GM21390 (cell line): ENCODE results near the gene TOR4A.
"Not testable (repeated sequence)": the region's sequence is repeated elsewhere in the genome, so short reads cannot be mapped to it uniquely, and the experiment has no call there.

ENCODE experiments used
- ATAC-seq: cut with Tn5 transposase; IDR thresholded peaks from one replicate; pipeline ENCODE4 v1.9.1; 2021; ENCODE audit not compliant: unreplicated experiment

Gene TOR4A

DNA sequence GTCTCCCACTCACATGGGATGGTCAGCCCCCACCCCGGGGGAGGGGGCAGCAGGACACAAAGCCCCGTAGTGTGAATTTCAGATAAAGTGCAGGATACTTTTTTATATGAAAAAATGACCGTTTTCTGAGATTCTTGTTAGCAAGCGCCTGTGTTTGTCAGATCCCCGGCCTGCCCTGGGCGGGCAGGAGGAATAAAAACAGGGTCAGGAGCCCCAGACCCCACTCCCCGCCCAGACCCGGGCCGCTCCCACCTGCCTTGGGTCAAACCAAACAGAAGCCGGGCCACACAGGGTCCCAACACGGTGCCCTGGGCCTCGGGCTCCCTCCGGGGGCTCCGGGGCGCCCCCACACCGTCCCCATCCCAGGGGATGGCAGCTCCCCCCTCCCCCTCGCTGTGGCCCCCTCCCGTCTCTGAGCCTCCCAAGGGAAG lies 38.1 kb downstream of the TOR4A start:
- no peak for ATAC-seq

DNA sequence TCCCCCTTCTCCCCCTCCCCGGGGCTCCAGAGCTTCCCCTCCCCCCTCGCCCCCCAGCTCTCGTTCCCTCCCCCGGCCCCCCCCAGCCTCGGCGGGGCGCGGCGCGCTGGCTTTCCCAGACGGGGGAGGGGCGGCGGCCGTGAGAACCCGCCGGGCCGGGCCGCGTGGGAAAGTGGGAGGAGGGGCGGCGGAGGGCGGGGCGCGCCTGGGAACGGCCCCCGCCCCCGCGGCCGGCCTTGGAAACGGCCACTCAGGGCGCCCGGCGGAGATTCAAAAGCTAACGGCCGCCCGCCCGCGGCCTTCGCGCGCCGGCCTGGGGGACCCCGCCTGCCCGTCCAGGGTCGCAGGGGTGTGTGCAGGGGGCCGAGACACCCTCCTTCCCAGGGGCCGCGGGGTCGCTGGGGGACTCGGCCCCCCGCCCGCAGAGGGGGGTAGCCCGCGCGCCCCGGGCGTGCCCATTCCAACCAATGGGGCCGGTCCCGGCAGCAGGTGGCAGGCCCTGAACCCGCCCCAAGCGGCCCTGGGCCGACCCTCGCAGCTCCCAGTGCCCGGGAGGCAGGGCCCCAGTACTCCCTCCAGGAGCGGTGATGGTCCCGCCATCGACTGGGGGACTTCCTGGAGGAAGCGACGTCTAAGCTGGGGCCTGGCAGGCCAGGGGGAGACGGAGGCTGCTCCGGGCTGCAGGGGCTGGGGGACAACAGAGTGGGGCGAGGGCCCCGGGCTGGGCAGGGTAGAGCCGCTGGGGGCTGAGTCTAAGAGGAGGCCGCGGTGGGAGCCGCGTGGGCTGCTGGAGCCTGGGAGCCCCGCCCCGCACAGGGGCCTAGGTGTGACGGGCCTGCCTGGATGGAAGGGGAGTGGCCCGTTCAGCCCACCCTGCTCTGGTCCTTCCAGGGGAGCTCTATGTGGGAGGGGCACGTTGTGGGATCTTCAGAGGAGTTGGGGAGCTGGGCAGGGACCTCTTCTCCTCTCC lies 38.8 kb downstream of the TOR4A start:
- no peak for ATAC-seq

DNA sequence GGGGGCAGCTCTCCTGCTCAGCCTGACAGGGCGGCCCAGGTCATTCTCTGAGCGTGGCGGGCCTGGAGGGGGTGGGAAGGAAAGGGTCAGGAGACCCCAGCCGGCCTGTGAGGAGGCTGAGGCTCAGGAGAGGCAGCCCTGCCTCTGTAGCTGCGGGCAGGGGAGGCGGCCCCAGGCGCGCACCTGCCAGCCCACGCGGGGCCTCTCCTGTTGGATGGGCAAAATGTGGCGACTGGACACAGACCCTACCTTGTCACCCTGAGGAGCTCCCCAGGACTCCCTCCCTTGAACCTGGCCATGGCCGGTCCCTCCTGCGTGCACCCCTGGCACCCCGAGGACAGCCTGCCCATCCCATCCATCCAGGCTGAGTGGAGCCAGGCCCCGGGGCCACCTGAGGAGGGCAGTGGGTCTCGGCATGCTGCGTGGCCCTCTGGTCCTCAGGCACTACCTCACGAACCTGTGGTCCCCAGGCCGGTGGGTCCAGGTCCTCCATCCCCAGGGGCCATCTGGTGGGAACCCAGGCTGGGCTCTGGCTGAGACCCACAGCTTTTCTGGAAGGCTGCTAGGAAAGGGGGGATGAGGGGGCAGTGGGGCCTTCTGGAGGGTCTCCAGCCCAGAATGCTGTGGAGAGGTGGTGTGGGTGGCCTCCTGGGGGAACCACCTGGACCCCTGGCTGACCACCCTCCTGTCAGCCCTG lies 39.6 kb downstream of the TOR4A start:
- ATAC-seq, result no peak

DNA sequence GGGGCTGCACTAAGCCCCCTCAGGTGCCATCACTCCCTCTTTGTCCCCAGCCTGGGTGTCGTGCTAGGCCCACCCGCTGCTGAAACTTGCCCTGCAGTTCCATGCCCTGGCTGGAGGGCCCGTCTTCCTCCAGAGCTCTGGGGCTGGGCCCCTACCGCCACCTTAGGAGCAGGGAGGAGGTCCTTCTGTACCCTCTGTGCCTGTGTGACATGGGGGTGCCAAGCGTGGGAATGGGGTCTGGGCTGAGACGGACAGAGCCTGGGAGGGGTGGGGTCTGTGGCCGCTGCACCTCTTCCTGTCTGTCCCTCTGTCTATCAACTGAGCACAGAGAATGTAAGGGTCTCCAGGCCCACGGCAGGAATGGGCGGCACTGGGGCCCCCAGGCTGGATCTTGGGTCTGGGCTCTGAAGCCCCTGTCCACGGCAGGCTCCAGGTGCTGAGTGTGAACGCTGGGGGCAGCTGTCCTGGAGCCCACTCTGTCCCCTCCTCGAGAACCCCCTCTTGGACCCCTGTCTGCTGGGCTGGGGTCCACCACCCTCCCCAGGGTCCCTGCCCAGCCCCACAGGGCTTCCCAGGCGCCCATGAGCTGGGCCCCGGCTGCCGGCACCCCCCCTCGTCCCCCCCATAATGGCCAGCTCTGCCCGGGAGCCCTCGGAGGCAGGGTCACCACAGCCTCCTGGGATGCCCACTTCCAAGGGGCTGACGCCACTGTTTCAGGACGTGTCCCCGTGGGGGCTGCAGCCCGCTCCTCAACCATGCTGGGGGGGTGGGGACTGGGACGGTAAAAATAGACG lies 40.4 kb downstream of the TOR4A start:
- no peak for ATAC-seq

DNA sequence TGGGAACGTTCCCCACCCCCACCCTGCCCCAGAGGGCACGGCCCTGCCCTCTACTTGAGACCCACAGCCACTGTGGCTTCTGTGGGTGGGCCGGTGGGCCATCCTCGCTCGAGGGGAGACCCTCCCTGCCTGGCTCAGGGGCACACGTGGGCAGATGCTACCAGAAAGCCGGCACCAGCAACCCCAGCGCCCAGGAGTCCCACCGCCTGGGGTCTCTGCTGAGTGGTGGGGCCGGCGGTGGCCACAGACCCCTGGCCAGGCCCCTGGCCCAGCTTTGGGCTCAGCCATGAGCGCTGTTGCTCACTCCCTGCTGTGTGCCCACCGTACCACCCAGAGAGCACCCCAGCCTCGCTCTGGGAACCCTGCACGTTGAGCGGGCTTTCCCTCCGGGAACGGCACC lies 41.1 kb downstream of the TOR4A start:
- no peak for ATAC-seq

DNA sequence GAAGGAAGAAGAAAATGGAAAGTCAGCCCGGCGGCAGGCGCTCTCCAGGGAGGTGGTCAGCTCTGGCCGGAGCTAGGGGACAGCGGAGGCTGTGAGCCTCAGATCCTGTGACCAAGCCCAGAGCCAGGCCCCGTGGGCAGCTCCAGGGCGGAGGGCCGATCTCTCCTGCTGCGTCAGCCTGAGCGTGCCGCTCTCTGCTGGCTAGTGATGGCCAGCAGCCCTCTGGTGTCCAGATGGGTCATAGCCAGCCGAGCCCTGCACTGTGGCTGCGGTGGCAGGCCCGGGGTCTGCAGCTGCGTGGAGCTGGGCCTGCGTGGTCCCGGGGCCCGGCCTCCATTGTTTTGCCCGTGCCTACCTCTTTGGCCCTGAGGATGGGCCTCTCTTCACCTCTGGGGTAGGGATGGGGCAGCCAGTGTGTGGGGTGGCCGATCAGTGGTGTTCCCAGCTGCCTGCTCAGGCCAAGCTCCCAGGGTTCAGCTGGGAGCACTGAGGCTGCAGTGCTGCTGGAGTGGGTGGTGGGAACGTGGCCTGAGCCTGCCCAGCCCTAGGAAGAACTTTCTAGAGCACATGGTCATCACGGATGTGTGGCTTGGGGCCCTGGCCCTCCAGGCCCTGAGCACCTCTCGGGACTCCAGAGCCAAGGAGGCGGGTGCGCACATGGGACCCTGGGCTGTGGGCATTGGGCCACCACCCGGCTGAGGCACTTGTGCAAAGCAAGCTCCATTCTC lies 41.6 kb downstream of the TOR4A start:
- no peak for ATAC-seq

DNA sequence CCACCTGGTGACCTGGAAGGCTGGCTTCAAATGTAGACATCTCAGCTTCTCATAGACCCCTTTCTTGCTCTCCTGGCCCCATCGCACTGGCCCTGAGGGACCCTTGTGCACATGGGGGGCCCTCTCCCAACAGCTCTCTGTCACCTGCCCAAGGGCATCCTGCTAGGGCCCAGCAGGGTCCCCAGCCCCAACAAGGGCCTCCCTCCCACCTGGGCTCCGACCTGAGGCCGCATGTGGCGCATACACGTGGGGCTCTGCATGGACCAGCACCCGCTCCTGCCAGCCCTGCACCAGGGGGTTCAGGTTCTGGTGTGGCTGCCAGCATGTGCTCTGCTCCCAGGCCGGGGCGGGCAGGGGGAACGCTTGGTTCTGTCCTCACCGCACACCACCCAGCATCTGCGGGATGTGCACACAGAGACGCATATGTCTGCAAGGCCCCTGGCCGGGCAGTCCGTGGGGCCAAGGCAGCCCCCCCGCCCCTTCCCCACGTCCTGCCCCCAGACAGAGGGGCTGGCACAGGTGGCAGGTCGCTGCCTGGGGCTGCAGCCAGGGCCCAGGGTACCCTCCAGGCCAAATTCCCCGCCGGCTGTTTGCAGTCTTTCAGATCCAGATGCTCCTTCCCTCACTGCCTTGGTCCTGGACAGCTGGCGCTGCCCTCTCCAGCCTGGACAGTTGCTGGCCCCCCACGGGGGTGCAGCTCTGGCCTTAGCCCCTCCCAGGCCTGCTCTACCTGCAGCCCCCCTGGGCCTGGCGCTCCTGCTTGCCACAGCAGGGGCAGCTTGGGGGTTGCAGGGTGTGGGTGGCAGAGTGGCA lies 42.4 kb downstream of the TOR4A start:
- ATAC-seq, result no peak

DNA sequence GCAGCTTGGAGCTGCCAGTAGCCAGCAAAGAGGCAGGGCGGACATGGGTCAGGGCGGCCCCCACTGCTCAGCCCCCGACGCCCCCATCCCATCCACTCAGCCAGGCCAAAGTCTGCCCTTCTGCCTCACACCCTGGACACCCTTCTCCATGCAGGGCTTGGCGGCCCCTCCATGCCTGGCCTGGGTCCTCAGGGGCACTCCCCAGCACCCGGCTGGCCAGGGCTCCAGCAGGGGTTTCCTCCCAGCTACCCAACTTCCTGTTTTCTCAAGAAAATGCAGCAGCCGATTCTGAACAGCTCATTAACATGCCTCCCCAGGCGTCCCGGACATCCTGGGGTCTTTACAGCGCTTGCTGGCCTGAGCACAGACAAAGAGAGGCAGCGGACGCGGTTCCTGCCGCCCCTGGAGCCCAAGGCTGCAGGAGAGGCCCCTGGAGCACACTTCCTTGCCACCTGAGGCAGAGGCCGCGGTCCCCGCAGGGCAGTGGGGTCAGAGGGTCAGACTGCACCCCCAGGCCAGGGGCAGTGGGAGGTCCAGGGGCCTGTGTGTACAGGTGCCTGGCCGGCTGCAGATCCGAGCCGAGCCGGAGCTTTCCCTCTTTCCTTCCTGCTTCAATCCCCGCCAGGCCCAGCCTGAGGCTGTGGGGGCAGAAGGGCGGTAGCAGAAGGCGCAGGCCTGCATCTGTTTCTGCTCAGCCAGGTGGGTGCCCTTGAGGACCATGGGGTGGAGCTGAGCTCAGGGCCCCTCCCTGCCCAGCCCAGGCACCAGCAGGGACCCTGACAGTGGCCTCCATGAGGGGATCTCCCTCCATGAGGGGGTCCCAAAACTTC lies 43.2 kb downstream of the TOR4A start:
- no peak for ATAC-seq

DNA sequence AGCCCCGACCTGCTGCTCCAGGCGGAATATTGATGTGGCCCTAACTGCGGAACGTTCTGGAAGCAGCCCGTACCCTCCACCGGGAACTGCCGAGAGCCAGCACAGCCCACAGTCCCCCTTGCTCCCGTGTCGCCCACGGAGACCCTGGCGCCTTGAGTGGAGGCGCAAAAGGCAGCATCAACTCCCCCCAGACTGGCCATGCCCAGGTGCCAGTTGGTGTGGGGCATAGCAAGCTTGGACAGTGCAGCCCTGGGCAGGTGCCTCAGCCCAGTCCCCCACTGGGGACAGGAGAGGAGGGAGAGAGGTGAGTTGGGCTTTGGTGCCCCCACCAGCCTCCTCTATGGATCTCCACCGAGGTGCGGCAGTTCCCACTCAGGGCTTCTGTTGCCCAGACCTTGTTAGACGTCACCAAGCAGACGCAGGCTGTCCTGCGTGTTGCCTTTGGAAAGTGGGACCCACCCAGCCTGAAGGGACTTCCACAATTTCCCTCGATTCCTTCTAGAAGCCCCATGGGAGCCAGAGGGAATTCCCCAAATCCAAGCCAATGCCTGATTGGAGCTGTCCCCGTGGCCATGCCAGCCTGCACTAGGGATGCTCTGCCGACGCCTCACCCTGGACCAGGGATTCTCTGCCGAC lies 44.3 kb downstream of the TOR4A start:
- no peak for ATAC-seq

DNA sequence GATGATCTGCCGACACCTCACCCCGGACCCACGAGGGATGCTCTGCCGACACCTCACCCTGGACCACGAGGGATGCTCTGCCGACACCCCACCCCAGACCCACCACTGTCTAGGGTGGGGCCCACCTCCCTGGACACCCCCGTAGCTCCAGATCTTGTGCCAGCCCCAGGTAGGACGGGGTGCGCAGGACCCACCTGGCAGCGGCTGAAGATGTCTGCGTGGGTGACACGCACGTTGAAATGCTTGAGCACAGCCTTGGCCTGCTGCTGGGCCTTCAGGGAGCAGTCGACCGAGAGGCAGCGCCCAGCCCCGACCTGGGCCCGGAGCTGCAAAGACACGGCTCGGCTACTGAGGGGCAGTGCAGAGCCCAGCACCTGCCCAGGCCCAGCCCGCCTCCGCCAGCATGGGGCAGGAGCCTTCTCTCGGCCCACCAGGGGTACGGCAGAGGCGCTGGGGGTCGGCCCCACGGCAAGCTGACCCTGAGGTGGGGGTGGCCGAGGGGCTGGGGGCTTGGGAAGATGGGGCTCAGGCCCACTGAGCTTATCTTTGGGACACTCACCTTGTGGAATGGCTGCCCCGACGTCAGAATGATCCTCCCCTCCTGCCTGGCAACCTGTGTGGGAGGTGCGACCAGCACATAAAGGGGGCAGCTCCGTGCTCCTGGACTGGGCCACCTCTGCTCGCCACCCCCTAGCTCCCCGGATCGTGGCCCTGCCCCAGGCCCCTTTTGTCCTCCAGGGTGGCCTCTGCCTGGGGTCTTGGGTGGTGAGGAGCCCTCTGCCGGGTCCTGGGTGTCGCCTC lies 46.2 kb downstream of the TOR4A start:
- ATAC-seq, result no peak

DNA sequence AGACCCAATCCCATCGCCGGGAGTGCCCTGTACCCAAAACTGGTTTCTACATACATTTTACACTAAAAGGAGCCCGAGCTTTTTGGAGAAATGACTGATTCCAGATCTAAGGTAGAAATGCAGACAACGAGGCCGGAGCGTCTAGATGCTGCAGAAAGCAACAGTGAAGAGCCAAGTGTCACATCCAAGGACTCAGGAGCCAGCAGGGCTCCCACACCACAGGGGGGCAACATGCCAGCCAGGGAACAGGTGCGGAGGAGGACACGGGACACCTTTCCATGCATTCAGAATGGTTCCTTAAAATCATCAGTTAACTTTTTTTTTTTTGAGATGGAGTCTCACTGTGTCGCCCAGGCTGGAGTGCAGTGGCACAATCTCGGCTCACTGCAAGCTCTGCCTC lies 47.6 kb downstream of the TOR4A start:
- no peak for ATAC-seq

DNA sequence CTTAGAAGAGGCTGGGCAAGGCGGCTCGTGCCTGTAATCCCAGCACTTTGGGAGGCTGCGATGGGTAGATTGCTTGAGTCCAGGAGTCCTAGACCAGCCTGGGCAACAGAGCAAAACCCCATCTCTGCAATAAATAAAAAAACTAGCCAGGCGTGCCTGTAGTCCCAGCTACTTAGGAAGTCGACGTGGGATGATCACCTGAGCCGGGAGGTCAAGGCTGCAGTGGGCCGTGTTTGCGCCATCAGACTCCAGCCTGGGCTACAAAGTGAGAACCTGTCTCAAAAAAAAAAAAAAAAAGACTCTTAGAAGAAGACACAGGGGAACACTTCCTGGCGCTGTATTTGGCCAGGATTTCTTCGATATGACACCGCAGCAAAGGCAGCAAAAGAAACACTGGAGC lies 48.3 kb downstream of the TOR4A start:
- ATAC-seq, result no peak

DNA sequence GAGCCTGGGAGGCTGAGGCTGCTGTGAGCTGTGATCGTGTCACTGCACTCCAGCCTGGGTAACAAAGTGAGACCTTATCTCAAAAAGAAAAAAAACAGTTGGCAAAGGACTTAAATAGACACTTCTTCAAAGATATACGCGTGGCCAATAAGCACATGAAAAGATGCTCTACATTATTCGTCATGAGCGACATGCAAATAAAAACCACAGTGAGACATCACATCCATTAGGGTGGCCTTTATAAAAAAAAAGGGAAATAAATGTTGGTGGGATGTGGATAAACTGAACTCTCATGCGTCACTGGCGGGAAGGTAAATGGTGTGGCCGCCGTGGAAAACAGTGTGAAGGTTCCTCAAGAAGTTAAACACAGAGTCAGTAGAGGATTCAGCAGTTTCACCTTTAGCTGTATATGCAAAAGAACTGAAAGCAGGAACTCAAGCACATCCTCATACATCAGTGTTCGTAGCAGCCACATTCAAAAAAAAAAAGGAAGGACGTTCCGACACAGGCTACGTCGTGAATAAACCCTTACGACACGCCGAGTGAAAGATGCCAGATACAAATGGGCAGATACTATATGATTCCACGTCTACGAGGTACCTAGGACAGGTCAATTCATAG lies 49.0 kb downstream of the TOR4A start:
- ATAC-seq, result no peak

DNA sequence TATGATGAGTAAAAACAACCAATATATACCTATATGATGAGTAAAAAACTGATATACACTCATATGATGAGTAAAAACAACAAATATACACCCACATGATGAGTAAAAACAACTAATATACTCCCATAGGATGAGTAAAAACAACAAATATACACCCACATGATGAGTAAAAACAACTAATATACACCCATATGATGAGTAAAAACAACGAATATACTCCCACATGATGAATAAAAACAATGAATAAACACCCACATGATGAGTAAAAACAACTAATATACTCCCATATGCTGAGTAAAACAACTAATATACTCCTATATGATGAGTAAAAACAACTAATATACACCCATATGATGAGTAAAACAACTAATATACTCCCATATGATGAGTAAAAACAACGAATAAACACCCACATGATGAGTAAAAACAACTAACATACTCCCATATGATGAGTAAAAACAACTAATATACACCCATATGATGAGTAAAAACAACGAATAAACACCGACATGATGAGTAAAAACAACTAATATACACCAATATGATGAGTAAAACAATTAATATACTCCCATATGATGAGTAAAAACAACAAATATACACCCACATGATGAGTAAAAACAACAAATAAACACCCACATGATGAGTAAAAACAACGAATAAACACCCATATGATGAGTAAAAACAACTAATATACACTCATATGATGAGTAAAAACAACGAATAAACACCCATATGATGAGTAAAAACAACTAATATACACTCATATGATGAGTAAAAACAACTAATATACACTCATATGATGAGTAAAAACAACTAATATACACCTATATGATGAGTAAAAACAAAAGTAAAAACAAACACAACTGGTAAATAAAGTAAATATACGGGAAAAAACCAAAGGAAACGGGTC lies 50.4 kb downstream of the TOR4A start:
- ATAC-seq, result not testable (repeated sequence)

DNA sequence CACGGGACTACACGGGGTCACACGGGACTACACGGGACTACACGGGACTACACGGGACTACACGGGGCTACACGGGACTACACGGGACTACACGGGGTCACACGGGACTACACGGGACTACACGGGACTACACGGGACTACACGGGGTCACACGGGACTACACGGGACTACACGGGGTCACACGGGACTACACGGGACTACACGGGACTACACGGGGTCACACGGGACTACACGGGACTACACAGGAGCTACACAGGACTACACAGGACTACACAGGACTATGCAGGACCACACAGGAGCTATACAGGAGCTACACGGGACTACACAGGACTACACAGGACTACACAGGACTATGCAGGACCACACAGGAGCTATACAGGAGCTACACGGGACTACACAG lies 52.1 kb downstream of the TOR4A start:
- ATAC-seq, result not testable (repeated sequence)

DNA sequence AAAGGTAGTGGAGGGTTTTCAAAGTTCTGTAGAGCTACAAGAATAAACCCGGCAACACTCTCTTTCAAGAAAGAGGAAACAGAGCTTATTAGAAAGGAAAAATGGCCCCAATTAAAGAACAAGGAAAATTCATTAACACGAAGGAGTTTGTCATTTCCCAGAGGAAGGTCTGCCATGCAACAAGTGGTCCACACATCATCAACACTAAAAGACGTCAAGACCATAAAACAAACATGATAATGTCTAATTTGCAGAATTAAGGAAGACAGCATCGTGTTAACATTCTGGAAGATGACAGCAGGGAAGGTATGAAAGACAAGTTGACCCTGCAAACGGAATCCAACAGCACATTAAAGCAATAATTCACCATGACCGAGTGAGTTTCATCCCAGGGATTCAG lies 53.2 kb downstream of the TOR4A start:
- ATAC-seq, result no peak
